SK-N-SH (cell line): ENCODE measurements around the gene AXIN2. TPM values are rescaled to one million over a fixed set of nuclear protein-coding genes. Genes with fewer than 3 reads are reported as not detected.

Source experiments
- CTCF ChIA-PET: fragments of 300-600, 350-600 bp; formaldehyde crosslinking; extraction: SDS; loops from one replicate; lab custom pipeline; 2021; lab: Yijun Ruan, JAX
- POLR2A ChIA-PET: fragments of 350-600 bp; sonication (Branson Sonifier 250); formaldehyde crosslinking; extraction: SDS; loops from one replicate; lab custom pipeline; 2020; ENCODE audit warnings: antibody characterized with exemption, inconsistent platforms; lab: Yijun Ruan, JAX
- DNase-seq: peaks from one replicate; pipeline ENCODE4 v3.0.0; 2012
- H2AFZ ChIP-seq: fragments of 200-600 bp; sonication (generic); 2 replicates; pipeline ENCODE4 v1.8.1; 2016; ENCODE audit warnings: antibody characterized with exemption, mild to moderate bottlenecking, low read depth
- H3F3A ChIP-seq: fragments of 200-600 bp; sonication (generic); replicated peaks from 2 replicates; pipeline ENCODE3; 2016; ENCODE audit warnings: antibody characterized with exemption, mild to moderate bottlenecking; ENCODE audit not compliant: insufficient read depth
- H3K27ac ChIP-seq, 2 experiments: fragments of 200-500 bp in 1 of 2; fragments of 200-600 bp in 1 of 2; sonication (Bioruptor generic) in 1 of 2; sonication (generic), shearing (Covaris generic) in 1 of 2; 2 replicates each; pipeline versions ENCODE4 v1.5.1 to v1.6.1; 2014 to 2016; ENCODE audit warnings: low read depth in 2 of 2, inconsistent platforms in 1 of 2, low read length in 1 of 2, mild to moderate bottlenecking in 1 of 2, mixed read lengths in 1 of 2
- H3K27me3 ChIP-seq: fragments of 200-600 bp; sonication (generic), shearing (Covaris generic); 2 replicates; pipeline ENCODE4 v1.6.1; 2016; ENCODE audit warnings: mixed run types; ENCODE audit not compliant: insufficient read depth
- H3K36me3 ChIP-seq, 2 experiments: fragments of 200-500 bp in 1 of 2; fragments of 200-600 bp in 1 of 2; sonication (Bioruptor generic) in 1 of 2; sonication (generic) in 1 of 2; replicated peaks in 1 of 2; 2 replicates each; pipeline versions ENCODE3 to v1.5.1; 2014 to 2016; ENCODE audit warnings: low read length in 1 of 2, mild to moderate bottlenecking in 1 of 2; ENCODE audit not compliant: insufficient read depth in 2 of 2, control insufficient read depth in 1 of 2
- H3K4me1 ChIP-seq, 2 experiments: fragments of 200-500 bp in 1 of 2; fragments of 200-600 bp in 1 of 2; sonication (Bioruptor generic) in 1 of 2; sonication (generic), shearing (Covaris generic) in 1 of 2; 2 replicates each; pipeline versions ENCODE4 v1.5.1 to v1.6.1; 2014 to 2016; ENCODE audit warnings: low read depth in 1 of 2, low read length in 1 of 2, mixed run types in 1 of 2; ENCODE audit not compliant: insufficient read depth in 2 of 2, control insufficient read depth in 1 of 2
- H3K4me2 ChIP-seq: fragments of 200-600 bp; sonication (generic), shearing (Covaris generic); 2 replicates; pipeline ENCODE4 v1.6.1; 2017; ENCODE audit warnings: mixed run types
- H3K4me3 ChIP-seq, 2 experiments: fragments of 200-500 bp in 1 of 2; fragments of 200-600 bp in 1 of 2; sonication (Bioruptor generic) in 1 of 2; sonication (generic), shearing (Covaris generic) in 1 of 2; 2 replicates each; pipeline versions ENCODE4 v1.5.1 to v1.8.1; 2014 to 2016; ENCODE audit warnings: low read depth in 2 of 2, inconsistent platforms in 1 of 2, low read length in 1 of 2, mild to moderate bottlenecking in 1 of 2, mixed read lengths in 1 of 2, moderate library complexity in 1 of 2
- H3K79me2 ChIP-seq: fragments of 200-600 bp; sonication (generic); 2 replicates; pipeline ENCODE4 v1.8.1; 2017; ENCODE audit warnings: mild to moderate bottlenecking; ENCODE audit not compliant: insufficient read depth
- H3K9ac ChIP-seq: fragments of 200-600 bp; sonication (generic); 2 replicates; pipeline ENCODE4 v1.6.1; 2017; ENCODE audit warnings: mixed run types
- H3K9me2 ChIP-seq: fragments of 200-600 bp; sonication (generic); 2 replicates; pipeline ENCODE4 v1.6.1; 2017; ENCODE audit warnings: mixed run types
- H3K9me3 ChIP-seq: fragments of 200-600 bp; sonication (generic); 2 replicates; pipeline ENCODE4 v1.6.1; 2017; ENCODE audit warnings: mixed run types, mild to moderate bottlenecking, moderate library complexity
- H4K20me1 ChIP-seq: fragments of 200-600 bp; sonication (generic); 2 replicates; pipeline ENCODE4 v1.6.1; 2017; ENCODE audit warnings: mild to moderate bottlenecking, mixed run types; ENCODE audit not compliant: insufficient read depth
- CHD2 ChIP-seq: fragments of 150-350 bp; IDR thresholded peaks from 2 replicates; pipeline ENCODE4 v1.6.1; 2018; ENCODE audit warnings: low read length; ENCODE audit not compliant: partially characterized antibody
- ELF1 ChIP-seq: IDR thresholded peaks from 2 replicates; pipeline ENCODE4 v1.4.0; 2012
- EZH2phosphoT487 ChIP-seq: fragments of 200-600 bp; sonication (generic); IDR thresholded peaks from 2 replicates; pipeline ENCODE4 v1.6.1; 2017; ENCODE audit warnings: low read depth, mixed run types, mild to moderate bottlenecking, antibody characterized with exemption, moderate library complexity, borderline replicate concordance
- FOXJ3 ChIP-seq: sonication (generic); formaldehyde crosslinking; IDR thresholded peaks from 2 replicates; pipeline ENCODE4 v1.5.1; 2020; ENCODE audit warnings: mild to moderate bottlenecking, missing genetic modification reagents
- FOXM1 ChIP-seq: IDR thresholded peaks from 2 replicates; pipeline ENCODE4 v1.4.0; 2012; ENCODE audit warnings: low read depth, mild to moderate bottlenecking
- JUND ChIP-seq: IDR thresholded peaks from 2 replicates; pipeline ENCODE4 v1.4.0; 2012
- MAX ChIP-seq: IDR thresholded peaks from 2 replicates; pipeline ENCODE4 v1.4.0; 2012; ENCODE audit warnings: low read depth
- MEF2A ChIP-seq: IDR thresholded peaks from 2 replicates; pipeline ENCODE4 v1.4.0; 2012; ENCODE audit warnings: low read depth, borderline replicate concordance
- NRF1 ChIP-seq: IDR thresholded peaks from 2 replicates; pipeline ENCODE4 v1.6.1; 2012; ENCODE audit warnings: low read depth, mild to moderate bottlenecking, low read length
- REST ChIP-seq: IDR thresholded peaks from 2 replicates; pipeline ENCODE4 v1.6.1; 2012; ENCODE audit warnings: mild to moderate bottlenecking, low read depth, low read length, moderate library complexity
- RFX5 ChIP-seq: IDR thresholded peaks from 2 replicates; pipeline ENCODE4 v1.6.1; 2012; ENCODE audit warnings: mild to moderate bottlenecking, improper control_type of control experiment, low read length
- RXRA ChIP-seq: IDR thresholded peaks from 2 replicates; pipeline ENCODE4 v1.4.0; 2012; ENCODE audit warnings: low read depth, mild to moderate bottlenecking, borderline replicate concordance
- SMC3 ChIP-seq: IDR thresholded peaks from 2 replicates; pipeline ENCODE4 v1.6.1; 2012; ENCODE audit warnings: low read depth, low read length, improper control_type of control experiment
- TAF1 ChIP-seq: IDR thresholded peaks from 2 replicates; pipeline ENCODE4 v1.6.1; 2012; ENCODE audit warnings: low read depth, mild to moderate bottlenecking, low read length, moderate library complexity, borderline replicate concordance
- TEAD4 ChIP-seq: IDR thresholded peaks from 2 replicates; pipeline ENCODE4 v1.4.0; 2012; ENCODE audit warnings: mild to moderate bottlenecking, borderline replicate concordance; ENCODE audit not compliant: insufficient read depth
- WGBS: methylation state at CpG from one replicate; pipeline ENCODE4 v1.1.6; 2017; ENCODE audit warnings: low lambda C conversion rate; 5-methylcytosine and 5-hydroxymethylcytosine counted together
- polyA plus RNA-seq, 3 experiments: library from polyadenylated mRNA; depleted of rRNA; stranded (reverse); fragments of >200 nt; gene quantifications; 2 replicates each; pipeline ENCODE4 v1.2.3, GENCODE V29; 2012
- TF ChIP-seq, protein P1 (sequence below): fragments of 150-350 bp; IDR thresholded peaks from 2 replicates; pipeline ENCODE4 v1.6.1; 2016; ENCODE audit warnings: mild to moderate bottlenecking, low read depth, low read length
- TF ChIP-seq, protein P2 (sequence below): IDR thresholded peaks from 2 replicates; pipeline ENCODE4 v1.4.0; 2012; ENCODE audit warnings: low read depth, borderline replicate concordance
- TF ChIP-seq, protein P3 (sequence below): IDR thresholded peaks from 2 replicates; pipeline ENCODE4 v1.4.0; 2012; ENCODE audit warnings: low read depth, borderline replicate concordance

AXIN2 gene
- polyA plus RNA-seq, 1 of the 3 experiments (the other 2 are of a cell fraction): 8.3 TPM

DNA sequence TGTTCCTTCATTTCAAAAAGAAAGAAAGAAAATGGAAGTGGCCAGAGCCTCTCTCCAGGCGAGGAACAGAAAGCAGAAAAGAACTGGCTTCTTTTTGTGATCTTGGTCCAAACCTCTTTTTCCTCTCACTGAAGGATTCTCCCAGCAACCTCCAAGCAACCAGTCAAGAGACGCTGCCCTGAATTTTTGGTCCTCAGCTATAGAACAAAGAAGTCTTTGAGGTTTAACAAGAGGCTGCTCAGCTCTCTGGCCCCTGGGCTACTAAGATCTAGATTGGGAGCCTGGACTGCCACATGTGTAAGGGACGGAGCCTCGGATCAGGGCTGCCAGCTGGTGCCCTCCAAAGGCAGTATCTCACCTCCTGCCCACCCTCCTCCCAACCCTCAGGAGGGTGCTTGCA, 62.6 kb downstream of the AXIN2 start:
- 52% methylated on average over 4 of the region's 4 CpGs for WGBS

More for the DNA sequence above, 62.6 kb downstream of the AXIN2 start:
- ChIA-PET CTCF (interaction anchor here (1.0 to 1.3 kb wide), 3 partner anchors 32 to 60 kb away, joined by 3 to 5 read pairs (median 3); no protein-coding TSS in a partner anchor), POLR2A (no interaction called here)
- Histone ChIP-seq H2AFZ (no peak overlapping the region), H4K20me1 (no peaks in the 10 kb centered on the region), H3K9ac (no peak overlapping the region), H3K27ac (no peak overlapping the region), H3K4me3 (no peak overlapping the region), H3K4me2 (no peak overlapping the region), H3K36me3 (no peaks in the 10 kb centered on the region), H3F3A (no peaks in the 10 kb centered on the region), H3K79me2 (no peaks in the 10 kb centered on the region), H3K4me1 (no peaks in the 10 kb centered on the region), H3K27me3 (peaks cover 13% of the 10 kb centered on the region), H3K9me2 (no peaks in the 10 kb centered on the region), H3K9me3 (no peaks in the 10 kb centered on the region)
- TF ChIP-seq CHD2: no peak
- TF ChIP-seq TEAD4: no peak
- no peak for TF ChIP-seq NRF1
- TF ChIP-seq FOXM1: no peak
- no peak for TF ChIP-seq REST
- TF ChIP-seq ELF1: no peak
- no peak for TF ChIP-seq RXRA
- TF ChIP-seq MEF2A: no peak
- TF ChIP-seq FOXJ3: no peak
- TF ChIP-seq TAF1: no peak
- no peak for TF ChIP-seq EZH2phosphoT487
- no peak for TF ChIP-seq RFX5
- TF ChIP-seq JUND: no peak
- no peak for TF ChIP-seq SMC3
- TF ChIP-seq, protein P1, sequence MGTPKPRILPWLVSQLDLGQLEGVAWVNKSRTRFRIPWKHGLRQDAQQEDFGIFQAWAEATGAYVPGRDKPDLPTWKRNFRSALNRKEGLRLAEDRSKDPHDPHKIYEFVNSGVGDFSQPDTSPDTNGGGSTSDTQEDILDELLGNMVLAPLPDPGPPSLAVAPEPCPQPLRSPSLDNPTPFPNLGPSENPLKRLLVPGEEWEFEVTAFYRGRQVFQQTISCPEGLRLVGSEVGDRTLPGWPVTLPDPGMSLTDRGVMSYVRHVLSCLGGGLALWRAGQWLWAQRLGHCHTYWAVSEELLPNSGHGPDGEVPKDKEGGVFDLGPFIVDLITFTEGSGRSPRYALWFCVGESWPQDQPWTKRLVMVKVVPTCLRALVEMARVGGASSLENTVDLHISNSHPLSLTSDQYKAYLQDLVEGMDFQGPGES: no peak
- TF ChIP-seq, protein P2, sequence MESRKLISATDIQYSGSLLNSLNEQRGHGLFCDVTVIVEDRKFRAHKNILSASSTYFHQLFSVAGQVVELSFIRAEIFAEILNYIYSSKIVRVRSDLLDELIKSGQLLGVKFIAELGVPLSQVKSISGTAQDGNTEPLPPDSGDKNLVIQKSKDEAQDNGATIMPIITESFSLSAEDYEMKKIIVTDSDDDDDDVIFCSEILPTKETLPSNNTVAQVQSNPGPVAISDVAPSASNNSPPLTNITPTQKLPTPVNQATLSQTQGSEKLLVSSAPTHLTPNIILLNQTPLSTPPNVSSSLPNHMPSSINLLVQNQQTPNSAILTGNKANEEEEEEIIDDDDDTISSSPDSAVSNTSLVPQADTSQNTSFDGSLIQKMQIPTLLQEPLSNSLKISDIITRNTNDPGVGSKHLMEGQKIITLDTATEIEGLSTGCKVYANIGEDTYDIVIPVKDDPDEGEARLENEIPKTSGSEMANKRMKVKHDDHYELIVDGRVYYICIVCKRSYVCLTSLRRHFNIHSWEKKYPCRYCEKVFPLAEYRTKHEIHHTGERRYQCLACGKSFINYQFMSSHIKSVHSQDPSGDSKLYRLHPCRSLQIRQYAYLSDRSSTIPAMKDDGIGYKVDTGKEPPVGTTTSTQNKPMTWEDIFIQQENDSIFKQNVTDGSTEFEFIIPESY: no peak
- TF ChIP-seq MAX: no peak
- TF ChIP-seq, protein P3, sequence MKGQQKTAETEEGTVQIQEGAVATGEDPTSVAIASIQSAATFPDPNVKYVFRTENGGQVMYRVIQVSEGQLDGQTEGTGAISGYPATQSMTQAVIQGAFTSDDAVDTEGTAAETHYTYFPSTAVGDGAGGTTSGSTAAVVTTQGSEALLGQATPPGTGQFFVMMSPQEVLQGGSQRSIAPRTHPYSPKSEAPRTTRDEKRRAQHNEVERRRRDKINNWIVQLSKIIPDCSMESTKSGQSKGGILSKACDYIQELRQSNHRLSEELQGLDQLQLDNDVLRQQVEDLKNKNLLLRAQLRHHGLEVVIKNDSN: no peak
- DNase-seq: no peak
